Sigmoid colon (tissue), 4 donors: ENCODE data around the gene CBARP.

Experiments used
- EP300 ChIP-seq, 4 donors: sonication (generic); formaldehyde crosslinking; IDR thresholded peaks; one replicate each; pipeline ENCODE4 v1.6.1; 2017; ENCODE audit warnings: antibody characterized with exemption in 4 of 4
- POLR2A ChIP-seq, 2 donors: fragments of 450-650 bp; IDR thresholded peaks; one replicate each; pipeline ENCODE4 v1.6.1; 2016; ENCODE audit warnings: antibody characterized with exemption in 2 of 2, mild to moderate bottlenecking in 2 of 2, moderate library complexity in 2 of 2
- POLR2AphosphoS5 ChIP-seq, 4 donors: sonication (generic); formaldehyde crosslinking; IDR thresholded peaks; one replicate each; pipeline ENCODE4 v1.6.1; 2017; ENCODE audit warnings: antibody characterized with exemption in 4 of 4
- TF ChIP-seq, protein P1 (sequence below), 4 experiments: fragments of 450-650 bp in 3 of 4; fragments of 200-600 bp in 1 of 4; IDR thresholded peaks; one replicate each; pipeline ENCODE4 v1.5.1; 2016 to 2019; ENCODE audit warnings: antibody characterized with exemption in 4 of 4, mild to moderate bottlenecking in 3 of 4, moderate library complexity in 2 of 4

DNA sequence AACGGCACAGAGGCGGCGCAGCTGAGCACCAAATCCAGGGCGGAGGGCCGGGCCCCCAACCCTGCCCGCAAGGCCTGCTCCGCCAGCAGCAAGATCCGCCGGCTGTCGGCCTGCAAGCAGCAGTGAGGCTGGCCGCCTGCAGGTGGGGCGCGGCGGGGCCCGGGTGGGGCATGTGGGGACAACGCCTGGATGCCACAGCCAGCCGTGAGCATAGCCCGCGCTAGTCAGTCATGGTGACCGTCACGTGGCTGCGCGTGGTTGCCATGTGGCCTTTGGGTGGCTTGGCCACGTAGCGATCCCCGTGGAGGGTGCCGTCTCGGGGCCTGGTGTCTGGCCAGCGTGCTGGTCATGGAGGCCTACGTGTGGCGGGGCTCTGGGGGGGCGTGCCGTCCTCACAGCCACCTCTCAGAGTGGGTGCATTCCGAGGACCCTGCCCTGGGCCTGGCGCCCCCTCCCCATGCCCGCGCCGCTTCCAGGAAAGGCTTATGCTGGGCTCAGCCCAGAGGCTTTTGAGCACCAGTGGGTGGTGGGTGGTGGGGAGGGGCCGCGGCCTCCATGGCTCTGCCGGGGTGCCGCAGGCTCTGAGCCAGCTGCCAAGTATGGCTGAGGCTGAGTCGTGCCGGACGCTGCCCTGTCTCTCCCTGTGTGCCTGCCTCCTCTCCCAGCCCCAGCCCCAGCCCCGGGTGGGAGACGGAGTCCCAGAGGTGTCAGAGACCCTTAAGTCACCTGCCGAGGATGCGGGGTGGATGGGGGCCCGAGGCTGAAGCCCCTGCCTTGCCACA is 11.1 kb downstream of the CBARP start:
- TF ChIP-seq EP300 (IDR thresholded peaks at IDR 0.05), result no peak
- TF ChIP-seq, protein P1, sequence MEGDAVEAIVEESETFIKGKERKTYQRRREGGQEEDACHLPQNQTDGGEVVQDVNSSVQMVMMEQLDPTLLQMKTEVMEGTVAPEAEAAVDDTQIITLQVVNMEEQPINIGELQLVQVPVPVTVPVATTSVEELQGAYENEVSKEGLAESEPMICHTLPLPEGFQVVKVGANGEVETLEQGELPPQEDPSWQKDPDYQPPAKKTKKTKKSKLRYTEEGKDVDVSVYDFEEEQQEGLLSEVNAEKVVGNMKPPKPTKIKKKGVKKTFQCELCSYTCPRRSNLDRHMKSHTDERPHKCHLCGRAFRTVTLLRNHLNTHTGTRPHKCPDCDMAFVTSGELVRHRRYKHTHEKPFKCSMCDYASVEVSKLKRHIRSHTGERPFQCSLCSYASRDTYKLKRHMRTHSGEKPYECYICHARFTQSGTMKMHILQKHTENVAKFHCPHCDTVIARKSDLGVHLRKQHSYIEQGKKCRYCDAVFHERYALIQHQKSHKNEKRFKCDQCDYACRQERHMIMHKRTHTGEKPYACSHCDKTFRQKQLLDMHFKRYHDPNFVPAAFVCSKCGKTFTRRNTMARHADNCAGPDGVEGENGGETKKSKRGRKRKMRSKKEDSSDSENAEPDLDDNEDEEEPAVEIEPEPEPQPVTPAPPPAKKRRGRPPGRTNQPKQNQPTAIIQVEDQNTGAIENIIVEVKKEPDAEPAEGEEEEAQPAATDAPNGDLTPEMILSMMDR (IDR thresholded peaks at IDR 0.05), result no peak
- TF ChIP-seq POLR2A (IDR thresholded peaks at IDR 0.05), result no peak
- no peak for TF ChIP-seq POLR2AphosphoS5 (IDR thresholded peaks at IDR 0.05)
